Endothelial cell of umbilical vein (primary cell): ENCODE measurements around the gene LRSAM1. TPM values are rescaled to one million over a fixed set of nuclear protein-coding genes. Genes with fewer than 3 reads are reported as not detected.

Experiments
- BruUV-seq: library from RNA; stranded (reverse); fragments of 400-500 nt; replicated peaks from 2 replicates; lab custom pipeline; 2021; lab: Mats Ljungman, UMichigan
- CTCF ChIA-PET: fragments of 300-600, 350-600 bp; sonication (Branson Sonifier 250); formaldehyde crosslinking; loops from one replicate; lab custom pipeline; 2021; ENCODE audit warnings: antibody characterized with exemption, inconsistent platforms; lab: Charles Lee
- POLR2A ChIA-PET: fragments of 300-600, 350-600 bp; sonication (Branson Sonifier 250); formaldehyde crosslinking; loops from one replicate; lab custom pipeline; 2021; ENCODE audit warnings: antibody characterized with exemption, inconsistent platforms; lab: Charles Lee
- DNase-seq: peaks from one replicate; pipeline ENCODE4 v3.0.0-alpha.2; 2011; ENCODE audit warnings: low read depth, low spot score
- FAIRE-seq: peaks from 2 replicates; lab custom pipeline; 2011; peaks lifted over from hg19 to GRCh38; lab: Jason Lieb, UNC
- H2AFZ ChIP-seq: 2 replicates; pipeline ENCODE4 v1.6.0; 2012; ENCODE audit warnings: low read depth, low read length, control low read depth, inconsistent platforms
- H3K27ac ChIP-seq: 2 replicates; pipeline ENCODE4 v1.5.1; 2011; ENCODE audit warnings: low read depth, mild to moderate bottlenecking, control low read depth, low read length, moderate library complexity; ENCODE audit not compliant: insufficient read depth
- H3K27me3 ChIP-seq, 2 experiments: 2 replicates each; pipeline versions ENCODE4 v1.6.0 to v1.6.1; 2011; ENCODE audit warnings: low read length in 2 of 2, mixed read lengths in 1 of 2; ENCODE audit not compliant: control insufficient read depth in 2 of 2, insufficient read depth in 2 of 2
- H3K36me3 ChIP-seq, 2 experiments: 2 replicates in 1 of 2; 3 replicates in 1 of 2; pipeline ENCODE4 v1.5.1; 2011; ENCODE audit warnings: low read length in 2 of 2, mild to moderate bottlenecking in 1 of 2, moderate library complexity in 1 of 2; ENCODE audit not compliant: control insufficient read depth in 2 of 2, insufficient read depth in 2 of 2; ENCODE audit errors: extremely low read depth in 1 of 2
- H3K4me1 ChIP-seq: 3 replicates; pipeline ENCODE4 v1.5.1; 2011; ENCODE audit warnings: mild to moderate bottlenecking, low read length; ENCODE audit not compliant: control insufficient read depth, insufficient read depth; ENCODE audit errors: extremely low read depth
- H3K4me2 ChIP-seq: 2 replicates; pipeline ENCODE4 v1.6.1; 2011; ENCODE audit warnings: low read length, control low read depth, mixed read lengths; ENCODE audit not compliant: insufficient read depth
- H3K4me3 ChIP-seq, 3 experiments: fragments of 200-600 bp in 1 of 3; sonication (generic), shearing (Covaris generic) in 1 of 3; replicated peaks in 1 of 3; 2 replicates each; pipeline ENCODE4 v1.5.1; 2011 to 2016; ENCODE audit warnings: control low read depth in 3 of 3, low read length in 3 of 3, mild to moderate bottlenecking in 2 of 3, inconsistent platforms in 1 of 3, low read depth in 1 of 3, moderate library complexity in 1 of 3; ENCODE audit not compliant: insufficient read depth in 1 of 3
- H3K79me2 ChIP-seq: 2 replicates; pipeline ENCODE4 v1.6.0; 2012; ENCODE audit warnings: low read length, inconsistent platforms; ENCODE audit not compliant: control insufficient read depth, insufficient read depth
- H3K9ac ChIP-seq: replicated peaks from 2 replicates; pipeline ENCODE3; 2011; ENCODE audit warnings: low read length, control low read depth; ENCODE audit not compliant: insufficient read depth; ENCODE audit errors: extremely low read depth
- H3K9me1 ChIP-seq: replicated peaks from 3 replicates; pipeline ENCODE4 v1.6.0; 2011; ENCODE audit warnings: mild to moderate bottlenecking, low read length; ENCODE audit not compliant: control insufficient read depth, insufficient read depth; ENCODE audit errors: extremely low read depth
- H3K9me3 ChIP-seq: replicated peaks from 2 replicates; pipeline ENCODE4 v1.5.1; 2012; ENCODE audit warnings: low read length, inconsistent platforms; ENCODE audit not compliant: control insufficient read depth, insufficient read depth
- H4K20me1 ChIP-seq: replicated peaks from 2 replicates; pipeline ENCODE3; 2011; ENCODE audit warnings: mild to moderate bottlenecking, low read length; ENCODE audit not compliant: control insufficient read depth, insufficient read depth; ENCODE audit errors: extremely low read depth
- POLR2AphosphoS5 ChIP-seq: IDR thresholded peaks from 2 replicates; pipeline ENCODE4 v1.6.1; 2012; ENCODE audit warnings: low read depth, mild to moderate bottlenecking, control low read depth, low read length, moderate library complexity; ENCODE audit not compliant: insufficient read depth
- dilution Hi-C: fragments of 300-500 bp; cut with MboI; formaldehyde crosslinking; loops from one replicate; pipeline ENCODE4 v1.15.0; 2019; ENCODE audit warnings: low sequenced_read_pairs; ENCODE audit not compliant: extremely low pct_ligation_motif_present
- intact Hi-C: fragments of 100-400 bp; cut with micrococcal nuclease; formaldehyde crosslinking; loops from one replicate; pipeline ENCODE4 v1.10.0; 2022
- polyA plus RNA-seq, 4 experiments: library from polyadenylated mRNA; depleted of rRNA in 3 of 4; stranded (reverse) in 3 of 4; unstranded in 1 of 4; fragments of >200 nt; gene quantifications; 2 replicates each; pipeline versions ENCODE4 v1.2.1 to v1.2.3, GENCODE V29; 2011 to 2012; ENCODE audit warnings: missing spikeins in 1 of 4
- total RNA-seq: library from RNA; stranded (reverse); gene quantifications from 2 replicates; pipeline ENCODE4 v1.2.3, GENCODE V29; 2021
- TF ChIP-seq, protein P1 (sequence below), 2 donors: IDR thresholded peaks; 1 replicate in 1 of 2; 2 replicates in 1 of 2; pipeline ENCODE4 v1.5.1; 2011; ENCODE audit warnings: low read length in 2 of 2, mild to moderate bottlenecking in 2 of 2, moderate library complexity in 2 of 2, control low read depth in 1 of 2, inconsistent platforms in 1 of 2, low read depth in 1 of 2; ENCODE audit not compliant: insufficient read depth in 1 of 2; ENCODE audit errors: extremely low read depth in 1 of 2

LRSAM1 gene
- total and polyA plus RNA-seq, 2 donors (not counting 3 experiments of a cell fraction or from before 2014, with no cell fraction given) = 10.8 to 18.9 TPM

DNA sequence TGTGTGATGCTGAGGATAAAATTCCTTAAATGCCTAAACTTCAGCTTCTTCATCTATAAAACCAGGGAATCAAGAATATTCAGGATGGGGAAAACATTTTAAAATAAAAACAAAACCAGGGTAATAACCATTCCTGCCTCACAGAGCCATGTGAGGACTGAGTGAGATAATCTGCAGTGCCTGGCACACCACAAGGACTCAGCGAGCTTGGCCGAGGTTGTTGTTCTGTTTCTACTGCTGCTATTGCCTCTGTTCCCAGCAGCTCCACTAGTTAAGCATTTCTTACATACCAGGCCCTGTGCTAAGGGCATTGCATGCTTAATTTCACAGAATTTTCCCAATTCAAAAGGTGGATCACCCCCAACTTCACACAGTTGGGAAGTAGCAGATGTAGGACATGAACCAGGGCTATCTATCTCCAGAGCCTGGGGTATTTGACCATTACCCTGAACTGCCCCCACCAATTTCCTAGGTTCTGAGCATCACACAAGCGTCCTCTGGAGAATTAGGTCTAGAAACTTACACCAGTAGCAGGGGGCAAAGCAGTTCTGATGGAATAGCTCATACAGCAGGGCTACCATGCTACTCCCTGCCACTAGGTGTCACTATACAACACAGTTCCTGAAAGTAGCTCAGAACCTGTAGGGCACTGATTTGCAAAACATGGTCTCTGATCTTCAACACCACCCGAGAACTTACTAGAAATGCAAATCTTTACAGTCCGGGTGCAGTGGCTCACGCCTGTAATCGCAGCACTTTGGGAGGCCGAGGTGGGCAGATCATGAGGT lies 74.3 kb downstream of the LRSAM1 start:
- Histone ChIP-seq H3K4me1 (peaks cover 51% of the 10 kb centered on the region), H3K9me3 (no peaks in the 10 kb centered on the region), H3K79me2 (peaks cover 35% of the 10 kb centered on the region), H3K36me3 (peaks cover 18 to 23% of the 10 kb centered on the region in 2 experiments), H3K4me2 (no peak overlapping the region), H4K20me1 (no peaks in the 10 kb centered on the region), H3K27ac (no peak overlapping the region), H3K27me3 (no peaks in the 10 kb centered on the region), H3K4me3 (no peak overlapping the region), H3K9me1 (no peaks in the 10 kb centered on the region), H2AFZ (no peak overlapping the region), H3K9ac (no peak overlapping the region)
- TF ChIP-seq, protein P1, sequence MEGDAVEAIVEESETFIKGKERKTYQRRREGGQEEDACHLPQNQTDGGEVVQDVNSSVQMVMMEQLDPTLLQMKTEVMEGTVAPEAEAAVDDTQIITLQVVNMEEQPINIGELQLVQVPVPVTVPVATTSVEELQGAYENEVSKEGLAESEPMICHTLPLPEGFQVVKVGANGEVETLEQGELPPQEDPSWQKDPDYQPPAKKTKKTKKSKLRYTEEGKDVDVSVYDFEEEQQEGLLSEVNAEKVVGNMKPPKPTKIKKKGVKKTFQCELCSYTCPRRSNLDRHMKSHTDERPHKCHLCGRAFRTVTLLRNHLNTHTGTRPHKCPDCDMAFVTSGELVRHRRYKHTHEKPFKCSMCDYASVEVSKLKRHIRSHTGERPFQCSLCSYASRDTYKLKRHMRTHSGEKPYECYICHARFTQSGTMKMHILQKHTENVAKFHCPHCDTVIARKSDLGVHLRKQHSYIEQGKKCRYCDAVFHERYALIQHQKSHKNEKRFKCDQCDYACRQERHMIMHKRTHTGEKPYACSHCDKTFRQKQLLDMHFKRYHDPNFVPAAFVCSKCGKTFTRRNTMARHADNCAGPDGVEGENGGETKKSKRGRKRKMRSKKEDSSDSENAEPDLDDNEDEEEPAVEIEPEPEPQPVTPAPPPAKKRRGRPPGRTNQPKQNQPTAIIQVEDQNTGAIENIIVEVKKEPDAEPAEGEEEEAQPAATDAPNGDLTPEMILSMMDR (IDR thresholded peaks at IDR 0.05; ENCODE audit: extremely low read depth in 1 of 2, insufficient read depth in 1 of 2, low read depth in 1 of 2, low read length in 2 of 2) = peak; percentile 53 to 55
- no peak for TF ChIP-seq POLR2AphosphoS5
- ChIA-PET CTCF (interaction anchor here (0.8 to 2.6 kb wide), 23 partner anchors 10 to 301 kb away, joined by 3 to 53 read pairs (median 4); partner anchors contain the start of gene TOR2A), POLR2A (interaction anchor here (0.9 kb wide), 1 partner anchor 58 kb away, joined by 4 read pairs; no protein-coding TSS in a partner anchor)
- FAIRE-seq (peak; percentile 85), DNase-seq (no peak)
- intact Hi-C loops = loop anchor here (10.0 kb wide), 1 partner anchor 389 kb away; the partner anchor contains the start of gene ST6GALNAC4
- no TSS peak for BruUV-seq
- dilution Hi-C loops = no loop called here
